MCF 10A (cell line): ENCODE data around the gene ZNF652. TPM values are rescaled to one million over a fixed set of nuclear protein-coding genes. Genes with fewer than 3 reads are reported as not detected.

Experiments used
- BruUV-seq: library from RNA; stranded (reverse); fragments of 400-500 nt; replicated peaks from 2 replicates; lab custom pipeline; 2021; lab: Mats Ljungman, UMichigan
- CTCF ChIA-PET: fragments of 300-600 bp; sonication (Branson Sonifier 250); formaldehyde crosslinking; extraction: SDS; loops from one replicate; lab custom pipeline; 2021; ENCODE audit warnings: antibody characterized with exemption, inconsistent platforms; lab: Yijun Ruan, JAX
- POLR2A ChIA-PET: fragments of 300-600, 350-650 bp; sonication (Branson Sonifier 250); formaldehyde crosslinking; extraction: SDS; loops from one replicate; lab custom pipeline; 2020; ENCODE audit warnings: antibody characterized with exemption, inconsistent platforms; lab: Yijun Ruan, JAX
- DNase-seq: peaks from one replicate; pipeline ENCODE4 v3.0.0-alpha.2; 2018; ENCODE audit not compliant: unreplicated experiment
- H3K27ac Mint-ChIP-seq: one replicate; pipeline ENCODE4 v1.8.0; 2022; ENCODE audit warnings: mild to moderate bottlenecking, low read depth, mixed read lengths; ENCODE audit not compliant: unreplicated experiment
- H3K27me3 Mint-ChIP-seq: one replicate; pipeline ENCODE4 v1.8.0; 2022; ENCODE audit warnings: mixed read lengths; ENCODE audit not compliant: insufficient read depth, unreplicated experiment
- H3K36me3 Mint-ChIP-seq: one replicate; pipeline ENCODE4 v1.8.0; 2022; ENCODE audit warnings: mild to moderate bottlenecking, moderate library complexity, mixed read lengths; ENCODE audit not compliant: insufficient read depth, unreplicated experiment
- H3K4me1 Mint-ChIP-seq: one replicate; pipeline ENCODE4 v1.8.0; 2022; ENCODE audit warnings: mixed read lengths; ENCODE audit not compliant: insufficient read depth, unreplicated experiment
- H3K4me3 Mint-ChIP-seq: one replicate; pipeline ENCODE4 v1.8.0; 2022; ENCODE audit warnings: mild to moderate bottlenecking, moderate library complexity, mixed read lengths; ENCODE audit not compliant: unreplicated experiment
- H3K9me3 Mint-ChIP-seq: one replicate; pipeline ENCODE4 v1.8.0; 2022; ENCODE audit warnings: mixed read lengths; ENCODE audit not compliant: unreplicated experiment
- intact Hi-C: fragments of 100-400 bp; cut with micrococcal nuclease; formaldehyde crosslinking; loops from 2 replicates; pipeline ENCODE4 v1.14.1; 2022
- total RNA-seq: library from RNA; stranded (reverse); gene quantifications from 2 replicates; pipeline ENCODE4 v1.2.3, GENCODE V29; 2022
- TF ChIP-seq, protein P1 (sequence below): fragments of 200-600 bp; IDR thresholded peaks from one replicate; pipeline ENCODE4 v1.8.0; 2022; ENCODE audit warnings: antibody characterized with exemption, mild to moderate bottlenecking; ENCODE audit not compliant: unreplicated experiment

Gene ZNF652
- total RNA-seq, 1 experiment from 2014 or later: 18.8 TPM

DNA sequence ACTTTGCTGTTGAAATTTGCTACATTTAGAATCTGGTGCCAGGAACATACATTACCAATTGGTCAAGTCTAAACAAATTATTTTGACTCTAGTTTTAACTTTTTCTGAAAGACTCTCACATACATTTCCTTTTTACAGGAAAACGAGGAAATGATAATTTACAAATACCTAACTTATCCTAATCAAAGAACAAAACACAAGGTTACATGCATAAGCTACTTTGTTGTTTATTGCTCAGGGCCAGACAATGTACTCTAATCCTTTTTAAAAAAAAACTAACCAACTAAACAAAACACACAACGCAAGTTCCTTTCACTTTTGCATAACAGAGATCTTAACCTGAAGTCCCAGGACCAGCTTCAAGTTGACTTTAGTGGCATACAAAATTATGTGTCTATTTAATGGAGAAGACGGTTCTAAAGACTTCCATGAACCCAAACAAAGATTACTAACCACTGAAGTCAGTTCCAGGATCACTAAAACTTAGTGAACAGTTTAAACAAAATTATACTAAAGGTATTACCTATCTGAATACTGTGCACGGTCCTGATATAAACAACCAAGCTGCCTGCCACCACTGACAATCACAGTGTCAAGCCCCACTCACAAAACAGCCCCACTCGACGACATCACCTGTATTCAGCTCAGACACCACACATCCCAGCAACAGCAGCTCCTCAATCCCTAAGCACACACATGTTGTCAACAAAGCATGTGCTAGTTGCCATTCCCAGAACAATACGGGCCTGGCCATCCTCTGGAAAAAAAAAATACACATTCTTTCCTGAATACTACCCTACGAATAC lies 1.9 kb downstream of the ZNF652 start:
- Mint-ChIP-seq H3K4me1 (peaks cover 38% of the 10 kb centered on the region), H3K36me3 (no peaks in the 10 kb centered on the region), H3K4me3 (peak overlapping the region; percentile 86), H3K27ac (peak overlapping the region; percentile 69), H3K27me3 (no peaks in the 10 kb centered on the region), H3K9me3 (no peaks in the 10 kb centered on the region)
- TF ChIP-seq, protein P1, sequence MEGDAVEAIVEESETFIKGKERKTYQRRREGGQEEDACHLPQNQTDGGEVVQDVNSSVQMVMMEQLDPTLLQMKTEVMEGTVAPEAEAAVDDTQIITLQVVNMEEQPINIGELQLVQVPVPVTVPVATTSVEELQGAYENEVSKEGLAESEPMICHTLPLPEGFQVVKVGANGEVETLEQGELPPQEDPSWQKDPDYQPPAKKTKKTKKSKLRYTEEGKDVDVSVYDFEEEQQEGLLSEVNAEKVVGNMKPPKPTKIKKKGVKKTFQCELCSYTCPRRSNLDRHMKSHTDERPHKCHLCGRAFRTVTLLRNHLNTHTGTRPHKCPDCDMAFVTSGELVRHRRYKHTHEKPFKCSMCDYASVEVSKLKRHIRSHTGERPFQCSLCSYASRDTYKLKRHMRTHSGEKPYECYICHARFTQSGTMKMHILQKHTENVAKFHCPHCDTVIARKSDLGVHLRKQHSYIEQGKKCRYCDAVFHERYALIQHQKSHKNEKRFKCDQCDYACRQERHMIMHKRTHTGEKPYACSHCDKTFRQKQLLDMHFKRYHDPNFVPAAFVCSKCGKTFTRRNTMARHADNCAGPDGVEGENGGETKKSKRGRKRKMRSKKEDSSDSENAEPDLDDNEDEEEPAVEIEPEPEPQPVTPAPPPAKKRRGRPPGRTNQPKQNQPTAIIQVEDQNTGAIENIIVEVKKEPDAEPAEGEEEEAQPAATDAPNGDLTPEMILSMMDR: no peak
- no peak for DNase-seq
- BruUV-seq: TSS peak; percentile 29
- POLR2A ChIA-PET: interaction anchor here (0.8 to 4.3 kb wide), 18 partner anchors 8 to 468 kb away, joined by 3 to 24 read pairs (median 6); partner anchors contain the start of genes ATP5MC1 and PHB1
- CTCF ChIA-PET: interaction anchor here (0.6 to 1.1 kb wide), 4 partner anchors 8 to 1428 kb away, joined by 3 to 4 read pairs (median 3); no protein-coding TSS in a partner anchor
- intact Hi-C loops: loop anchor here (5.0 to 10.0 kb wide), 2 partner anchors 37 to 45 kb away; no protein-coding TSS in a partner anchor

DNA sequence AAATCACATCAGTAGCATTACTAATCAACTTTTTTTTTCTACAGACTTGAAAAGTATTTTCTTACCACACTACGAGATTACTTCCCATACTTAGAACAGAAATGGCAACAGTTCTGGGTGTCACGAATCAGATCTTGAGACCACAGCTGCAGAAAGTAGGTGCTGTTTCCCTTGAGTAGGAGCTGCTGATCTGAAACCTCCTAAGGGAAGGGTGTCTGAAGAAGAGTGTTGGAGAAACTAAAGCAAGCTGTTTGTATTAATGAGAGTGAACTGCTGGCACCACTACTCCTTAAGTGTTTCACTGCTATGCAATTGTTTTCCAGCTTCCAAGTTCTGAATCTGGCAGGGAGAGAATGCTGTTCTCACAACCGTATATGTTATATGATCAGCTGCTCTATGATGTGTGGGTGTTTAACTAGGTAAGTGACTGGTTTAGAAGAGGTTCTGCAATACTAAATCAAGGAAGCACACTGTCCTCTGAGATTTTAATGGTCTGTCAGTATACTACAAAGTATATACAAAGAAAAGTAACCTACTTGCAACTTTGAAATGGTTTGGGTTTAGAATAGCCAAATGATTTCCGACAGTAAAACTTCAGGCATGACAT lies 3.3 kb downstream of the ZNF652 start:
- intact Hi-C loops: no loop called here
- Mint-ChIP-seq H3K27me3 (no peaks in the 10 kb centered on the region), H3K27ac (peak overlapping the region; percentile 69), H3K9me3 (no peaks in the 10 kb centered on the region), H3K4me1 (peaks cover 38% of the 10 kb centered on the region), H3K4me3 (peak overlapping the region; percentile 86), H3K36me3 (no peaks in the 10 kb centered on the region)
- ChIA-PET POLR2A (interaction anchor here (0.7 to 4.3 kb wide), 10 partner anchors 9 to 466 kb away, joined by 3 to 24 read pairs (median 6); partner anchors contain the start of genes ATP5MC1 and PHB1), CTCF (interaction anchor here (0.7 to 1.6 kb wide), 4 partner anchors 10 to 554 kb away, joined by 3 to 4 read pairs (median 4); no protein-coding TSS in a partner anchor)
- TF ChIP-seq, protein P1: no peak
- no peak for DNase-seq
- no TSS peak for BruUV-seq

DNA sequence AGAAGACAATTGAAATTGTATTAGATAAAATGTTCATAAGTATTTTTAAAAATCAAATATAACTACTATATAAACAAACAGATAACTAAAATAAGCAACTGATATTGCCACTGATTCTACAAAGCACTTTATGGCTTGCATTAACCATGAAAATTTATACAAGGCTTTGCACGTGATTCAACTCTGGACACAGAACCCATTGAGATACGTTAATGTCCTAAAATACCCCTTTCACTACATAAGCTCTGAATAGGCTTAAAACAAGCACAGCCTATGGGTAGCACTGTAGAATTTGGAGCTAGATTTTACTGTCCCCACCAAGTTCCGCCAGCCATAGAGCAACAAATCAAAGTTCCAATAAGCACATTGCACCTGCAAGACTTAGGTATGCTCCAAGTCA lies 4.5 kb downstream of the ZNF652 start:
- ChIA-PET POLR2A (interaction anchor here (0.9 to 2.5 kb wide), 3 partner anchors 11 to 34 kb away, joined by 3 to 8 read pairs (median 4); no protein-coding TSS in a partner anchor), CTCF (interaction anchor here (0.5 to 1.1 kb wide), 4 partner anchors 38 to 609 kb away, joined by 3 to 4 read pairs (median 3); no protein-coding TSS in a partner anchor)
- DNase-seq: no peak
- H3K4me1 Mint-ChIP-seq: peaks cover 42% of the 10 kb centered on the region
- intact Hi-C loops: no loop called here
- no peaks in the 10 kb centered on the region for H3K9me3 Mint-ChIP-seq
- H3K27ac Mint-ChIP-seq: no peak overlapping the region
- TF ChIP-seq, protein P1: no peak
- no peaks in the 10 kb centered on the region for H3K27me3 Mint-ChIP-seq
- no TSS peak for BruUV-seq
- H3K4me3 Mint-ChIP-seq: no peak overlapping the region
- no peaks in the 10 kb centered on the region for H3K36me3 Mint-ChIP-seq

DNA sequence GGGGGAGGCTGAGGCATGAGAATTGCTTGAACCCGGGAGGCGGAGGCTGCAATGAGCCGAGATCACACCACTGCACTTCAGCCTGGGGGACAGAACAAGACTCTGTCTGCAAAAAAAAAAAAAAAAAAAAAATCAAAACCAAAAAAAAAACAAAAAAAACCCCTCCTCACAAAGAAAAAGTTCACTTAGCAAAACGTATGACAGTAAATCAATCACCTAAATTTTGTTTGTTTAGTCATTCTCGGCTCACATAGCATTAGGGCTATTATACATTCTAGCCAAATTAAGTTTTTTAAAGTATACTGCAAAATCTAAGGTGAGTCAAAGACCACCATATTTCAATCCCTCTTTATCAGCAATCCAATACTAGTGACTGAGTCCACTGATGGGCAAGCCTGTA lies 5.7 kb downstream of the ZNF652 start:
- intact Hi-C loops: no loop called here
- ChIA-PET CTCF (interaction anchor here (0.6 to 1.0 kb wide), 3 partner anchors 15 to 1096 kb away, joined by 3 to 6 read pairs (median 4); no protein-coding TSS in a partner anchor), POLR2A (no interaction called here)
- no peaks in the 10 kb centered on the region for H3K27me3 Mint-ChIP-seq
- no peak for DNase-seq
- no peaks in the 10 kb centered on the region for H3K9me3 Mint-ChIP-seq
- BruUV-seq: no TSS peak
- H3K27ac Mint-ChIP-seq: no peak overlapping the region
- H3K4me3 Mint-ChIP-seq: no peak overlapping the region
- TF ChIP-seq, protein P1: no peak
- H3K36me3 Mint-ChIP-seq: no peaks in the 10 kb centered on the region
- H3K4me1 Mint-ChIP-seq: peaks cover 39% of the 10 kb centered on the region
